GM21723 (cell line): Measurements from ENCODE around the gene RAF1.
"Not testable (repeated sequence)": the region's sequence is repeated elsewhere in the genome, so short reads cannot be mapped to it uniquely, and the experiment has no call there.

Experiments used
- ATAC-seq: cut with Tn5 transposase; IDR thresholded peaks from one replicate; pipeline ENCODE4 v1.9.1; 2021; ENCODE audit warnings: mild to moderate bottlenecking, moderate library complexity; ENCODE audit not compliant: unreplicated experiment

RAF1 gene

GRCh38 chr3:12679468-12679867, 15.6 kb upstream of the RAF1 start:
- ATAC-seq: no peak

GRCh38 chr3:12677616-12678015, 13.7 kb upstream of the RAF1 start:
- no peak for ATAC-seq

GRCh38 chr3:12675115-12675810, 11.3 kb upstream of the RAF1 start:
- ATAC-seq: no peak

- ATAC-seq: not testable (repeated sequence)
Observed at GRCh38 chr3:12673956-12674736, 10.2 kb upstream of the RAF1 start.

GRCh38 chr3:12671120-12671450, 7.2 kb upstream of the RAF1 start:
- no peak for ATAC-seq

GRCh38 chr3:12670365-12671119, 6.6 kb upstream of the RAF1 start:
- no peak for ATAC-seq

- ATAC-seq: peak; percentile 38
Observed at GRCh38 chr3:12663401-12663935, 449 bp downstream of the RAF1 start.

- ATAC-seq: peak; percentile 21
Observed at GRCh38 chr3:12662593-12663400, 1.1 kb downstream of the RAF1 start.

GRCh38 chr3:12661926-12662592, 1.9 kb downstream of the RAF1 start:
- no peak for ATAC-seq

GRCh38 chr3:12661375-12661774, 2.5 kb downstream of the RAF1 start:
- not testable (repeated sequence) for ATAC-seq

GRCh38 chr3:12660196-12660595, 3.7 kb downstream of the RAF1 start:
- no peak for ATAC-seq

- no peak for ATAC-seq
Observed at GRCh38 chr3:12659316-12660015, 4.5 kb downstream of the RAF1 start.

- ATAC-seq: no peak
Observed at GRCh38 chr3:12658593-12659058, 5.3 kb downstream of the RAF1 start.

GRCh38 chr3:12656850-12657249, 7.1 kb downstream of the RAF1 start:
- ATAC-seq: no peak

GRCh38 chr3:12656193-12656592, 7.7 kb downstream of the RAF1 start:
- no peak for ATAC-seq

GRCh38 chr3:12655701-12656100, 8.2 kb downstream of the RAF1 start:
- ATAC-seq: no peak

- ATAC-seq: no peak
Observed at GRCh38 chr3:12653747-12654146, 10.2 kb downstream of the RAF1 start.

GRCh38 chr3:12648384-12648959, 15.4 kb downstream of the RAF1 start:
- peak; percentile 42 for ATAC-seq

GRCh38 chr3:12644331-12644937, 19.5 kb downstream of the RAF1 start:
- ATAC-seq: no peak
